GM21515 (cell line): Measurements from ENCODE around the gene TMEM240.
"Not testable (repeated sequence)": the region's sequence is repeated elsewhere in the genome, so short reads cannot be mapped to it uniquely, and the experiment has no call there.

Experiments used
- ATAC-seq: cut with Tn5 transposase; IDR thresholded peaks from one replicate; pipeline ENCODE4 v1.9.1; 2021; ENCODE audit not compliant: unreplicated experiment

Gene TMEM240

DNA sequence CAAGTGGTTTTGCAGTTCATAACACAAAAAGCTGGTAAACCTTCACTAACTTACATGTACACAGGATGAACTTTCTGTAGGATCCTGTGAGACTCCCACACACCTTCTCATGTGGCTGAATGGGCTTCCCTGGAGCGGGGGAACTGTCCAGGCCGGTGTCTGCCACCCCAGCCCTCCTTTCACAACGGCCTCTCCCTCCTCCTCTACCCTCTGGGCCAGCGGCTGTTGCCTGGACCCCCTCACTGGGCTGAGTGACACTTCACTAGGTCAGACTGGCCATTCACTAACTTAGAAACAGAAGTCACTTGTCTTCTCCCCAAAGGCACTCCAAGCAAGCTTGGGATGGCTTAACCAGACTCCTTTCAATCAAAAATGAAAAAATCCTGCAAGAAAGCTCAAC, 18.2 kb upstream of the TMEM240 start:
- ATAC-seq = no peak

DNA sequence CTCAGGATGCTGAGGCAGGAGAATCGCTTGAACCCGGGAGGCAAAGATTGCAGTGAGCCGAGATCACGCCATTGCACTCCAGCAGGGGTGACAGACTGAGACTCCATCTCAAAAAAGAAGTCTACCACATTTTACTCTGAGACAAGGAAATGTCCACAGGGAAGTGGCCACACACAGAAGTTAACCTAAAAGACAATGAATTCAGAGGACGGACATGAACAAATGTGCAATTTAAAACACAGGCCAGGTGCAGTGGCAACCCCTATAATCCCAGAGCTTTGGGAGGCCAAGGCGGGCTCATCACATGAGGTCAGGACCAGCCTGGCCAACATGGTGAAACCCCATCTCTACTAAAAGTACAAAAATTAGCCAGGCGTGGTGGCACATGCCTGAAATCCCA, 17.3 kb upstream of the TMEM240 start:
- not testable (repeated sequence) for ATAC-seq

DNA sequence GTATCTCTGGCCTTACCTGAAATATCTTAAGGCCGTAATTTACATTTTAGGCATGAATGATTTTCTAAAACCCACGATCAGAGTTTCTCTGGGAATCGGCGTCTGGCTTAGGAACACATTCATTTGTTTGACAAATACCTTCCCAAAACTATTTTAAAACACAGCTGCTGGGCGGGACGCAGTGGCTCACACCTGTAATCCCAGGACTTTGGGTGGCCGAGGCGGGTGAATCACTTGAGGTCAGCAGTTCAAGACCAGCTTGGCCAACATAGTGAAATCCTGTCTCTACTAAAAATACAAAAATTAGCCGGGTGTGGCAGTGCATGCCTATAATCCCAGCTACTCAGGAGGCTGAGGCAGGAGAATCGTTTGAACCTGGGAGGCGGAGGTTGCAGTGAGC, 16.5 kb upstream of the TMEM240 start:
- ATAC-seq = not testable (repeated sequence)

DNA sequence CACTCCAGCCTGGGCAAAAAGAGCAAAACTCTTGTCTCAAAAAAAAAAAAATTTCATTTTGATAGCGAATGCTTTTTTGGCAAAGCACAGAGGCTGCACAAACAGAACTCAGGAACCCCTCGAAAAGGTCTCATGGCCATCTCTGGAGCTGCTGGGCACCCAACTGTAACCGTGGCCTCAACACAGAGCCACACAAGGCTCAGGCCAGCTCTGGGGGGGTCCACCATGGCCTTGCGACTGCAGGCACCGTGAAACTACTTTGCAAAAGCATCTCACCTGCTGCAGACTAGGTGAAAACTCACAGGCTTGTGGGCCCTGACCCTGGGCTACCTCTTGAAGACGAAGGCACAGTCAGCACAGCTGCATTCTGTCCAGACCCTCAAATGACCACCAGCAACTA, 16.1 kb upstream of the TMEM240 start:
- no peak for ATAC-seq

DNA sequence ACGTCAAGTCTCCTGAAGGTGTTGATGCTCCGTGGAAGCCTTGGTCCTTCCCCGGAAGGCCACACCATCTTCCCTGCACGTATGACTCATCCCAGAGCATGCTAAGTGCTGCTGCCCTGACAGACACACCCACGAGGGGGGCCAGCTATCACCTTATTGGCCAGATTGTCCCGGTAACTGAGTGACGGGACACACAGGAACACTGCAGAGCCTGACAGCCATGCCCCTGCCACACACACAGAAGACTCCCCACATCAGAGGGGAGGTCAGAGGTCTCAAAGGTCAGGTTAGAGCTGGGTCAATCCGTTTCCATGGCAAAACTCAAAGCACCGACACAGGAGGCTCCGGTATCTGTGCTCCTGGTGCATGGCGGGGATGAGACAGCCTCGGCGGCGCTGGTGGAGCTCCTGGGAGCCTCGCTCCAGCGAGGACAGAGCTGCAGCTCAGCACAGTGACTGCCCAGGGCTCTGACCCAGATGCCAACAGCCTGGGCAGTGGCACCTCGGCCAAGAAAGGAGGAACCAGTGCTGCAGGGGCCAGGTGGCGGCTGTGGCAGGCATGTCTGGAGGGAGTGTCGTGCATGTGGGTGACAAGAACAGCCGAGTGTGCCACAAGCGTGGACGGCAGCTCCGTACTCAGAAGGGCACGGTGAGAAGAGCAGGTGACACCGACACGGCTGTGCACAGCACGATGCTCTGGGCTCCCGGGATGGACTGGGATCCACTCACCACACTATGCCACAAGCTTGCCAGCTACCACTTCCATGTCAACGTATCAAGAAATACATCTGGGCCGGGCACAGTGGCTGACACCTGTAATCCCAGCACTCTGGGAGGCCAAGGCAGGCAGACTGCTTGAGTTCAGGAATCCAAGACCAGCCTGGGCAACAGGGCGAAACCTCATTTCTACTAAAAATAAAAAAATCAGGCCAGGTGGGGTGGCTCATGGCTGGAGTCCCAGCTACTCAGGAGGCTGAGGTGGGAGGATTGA, 14.8 kb upstream of the TMEM240 start:
- ATAC-seq = no peak

DNA sequence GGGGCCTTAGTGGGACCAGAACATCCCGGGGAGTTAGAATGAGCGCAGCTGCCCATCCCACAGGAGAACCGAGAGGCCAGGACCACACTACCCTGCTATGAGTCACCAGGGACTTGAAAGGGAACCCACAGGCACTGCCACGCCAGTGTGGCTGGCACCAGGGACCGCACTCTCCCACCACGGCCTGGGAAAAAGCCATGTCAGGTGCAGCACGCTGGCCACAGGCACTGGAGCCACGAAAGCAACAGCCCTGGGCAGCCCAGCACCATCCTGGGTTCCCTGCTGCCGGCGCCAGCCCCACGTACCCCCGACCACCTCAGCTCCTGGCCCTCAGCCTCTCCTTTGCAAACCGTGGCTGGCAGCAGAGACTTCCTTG, 14.1 kb upstream of the TMEM240 start:
- no peak for ATAC-seq

DNA sequence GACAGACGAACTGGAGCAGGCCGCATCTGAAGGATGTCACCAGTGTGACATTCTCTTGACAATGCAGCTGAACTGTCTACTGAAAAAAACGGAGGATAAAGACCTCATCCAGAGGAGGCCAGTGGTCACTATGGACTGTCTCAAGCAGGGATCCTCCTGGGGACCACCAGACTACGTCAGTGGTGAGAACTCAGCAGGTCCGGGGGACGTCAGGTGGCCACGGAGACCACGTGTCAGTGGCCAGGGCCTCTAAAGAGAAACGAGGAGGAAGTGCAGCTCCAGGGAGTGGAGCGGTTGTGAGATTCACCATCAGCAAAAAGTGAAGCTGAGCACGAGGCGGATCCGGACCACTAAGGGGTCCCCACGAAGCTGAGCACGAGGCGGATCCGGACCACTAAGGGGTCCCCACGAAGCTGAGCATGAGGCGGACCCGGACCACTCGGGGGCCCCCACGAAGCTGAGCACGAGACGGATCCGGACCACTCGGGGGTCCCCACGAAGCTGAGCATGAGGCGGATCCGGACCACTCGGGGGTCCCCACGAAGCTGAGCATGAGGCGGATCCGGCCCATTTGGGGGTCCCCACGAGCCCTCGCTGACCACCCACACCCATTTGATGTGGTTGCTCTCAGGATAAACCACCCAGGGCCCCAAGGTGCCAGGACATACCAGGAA, 13.5 kb upstream of the TMEM240 start:
- ATAC-seq = no peak

DNA sequence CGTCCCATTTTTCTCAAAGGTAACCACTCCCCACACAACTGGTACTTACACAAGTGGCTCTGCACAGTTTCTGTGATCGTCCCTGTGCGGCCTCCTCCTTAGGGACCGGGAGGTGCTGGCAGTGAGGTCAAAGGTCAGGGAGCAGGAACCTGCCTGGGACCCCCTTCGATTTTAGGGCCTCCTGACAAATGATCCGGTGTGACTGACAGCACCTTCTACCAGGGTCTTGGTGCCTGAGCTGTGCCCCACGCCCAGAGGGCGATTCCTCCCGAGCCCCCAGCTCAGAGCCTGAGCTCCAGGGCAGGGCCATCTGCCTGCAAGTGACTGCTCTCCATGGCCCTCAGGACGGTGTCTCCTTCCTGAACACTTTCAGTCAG, 11.8 kb upstream of the TMEM240 start:
- ATAC-seq = no peak

DNA sequence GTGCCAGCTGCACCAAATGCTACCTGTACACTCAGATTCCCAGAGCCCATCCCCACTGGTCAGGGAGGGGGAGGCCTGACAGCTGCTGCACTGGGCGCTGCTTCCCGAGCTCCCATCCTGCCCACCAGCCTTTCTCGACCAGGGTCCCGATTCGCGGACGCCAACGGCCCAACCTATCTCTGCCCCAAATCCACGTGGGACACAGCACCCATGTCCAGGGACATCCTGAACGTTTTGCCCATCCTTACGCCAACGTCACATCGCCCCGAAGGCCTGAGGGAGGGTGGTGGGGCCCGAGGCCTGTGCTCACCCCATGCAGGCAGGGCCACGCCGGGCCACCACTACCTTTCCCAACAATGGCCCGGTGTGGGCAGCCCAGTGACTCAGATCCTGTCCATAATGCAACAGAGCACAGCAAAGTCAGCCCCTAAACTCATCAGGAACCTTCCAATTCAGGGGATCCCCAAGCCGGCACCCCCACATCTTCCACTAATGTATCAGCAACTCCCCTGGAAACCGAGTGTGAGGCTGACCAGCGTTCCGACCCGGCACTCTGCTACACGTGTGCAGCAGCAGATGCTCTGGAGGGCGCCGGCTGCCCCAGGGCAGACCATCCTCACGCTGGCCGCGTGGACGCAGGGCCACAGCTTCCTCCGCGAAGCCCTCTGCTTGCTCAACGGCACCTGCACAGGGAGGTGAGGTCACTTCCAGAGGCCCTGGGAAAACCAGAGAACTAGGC, 11.3 kb upstream of the TMEM240 start:
- ATAC-seq = no peak

DNA sequence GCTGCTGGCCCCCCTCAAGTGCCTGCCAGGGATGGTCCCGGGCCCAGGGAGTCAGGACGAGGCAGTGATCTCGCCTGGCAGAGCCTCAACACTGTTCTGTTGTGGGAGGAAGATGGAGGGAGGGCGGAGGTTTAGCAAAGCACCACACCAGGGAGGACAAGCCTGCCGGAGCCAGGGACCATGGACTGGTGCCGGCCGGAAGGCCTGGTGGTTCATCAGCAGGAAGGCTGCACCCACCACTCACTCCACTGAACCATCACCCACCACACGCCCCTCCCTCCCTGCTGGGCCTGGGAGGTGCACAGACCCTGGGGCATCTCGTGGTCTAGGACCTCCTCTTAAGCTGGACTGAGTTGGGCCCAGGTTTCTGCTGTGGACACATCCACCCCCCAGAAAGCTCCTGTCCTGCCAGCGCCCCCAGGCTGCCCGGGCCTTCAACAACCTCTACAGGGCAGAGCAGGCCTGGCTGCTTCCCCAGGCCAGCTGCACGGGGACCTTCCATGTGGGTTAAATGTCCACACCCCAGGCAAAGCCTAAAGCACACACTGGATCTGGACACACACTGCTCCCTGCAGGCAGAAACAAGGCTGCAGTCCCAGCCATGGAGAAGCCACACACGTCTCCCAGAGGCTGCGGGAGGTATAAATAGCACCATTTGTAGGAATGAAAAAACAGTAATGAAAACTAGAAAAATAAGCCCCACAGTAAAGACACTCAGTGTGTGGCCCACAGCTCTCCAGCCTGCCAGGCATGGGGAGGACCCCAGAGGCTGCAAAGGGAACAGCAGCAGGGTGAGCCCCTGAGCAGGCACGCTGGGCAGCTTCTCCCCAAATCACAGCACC, 10.4 kb upstream of the TMEM240 start:
- no peak for ATAC-seq

DNA sequence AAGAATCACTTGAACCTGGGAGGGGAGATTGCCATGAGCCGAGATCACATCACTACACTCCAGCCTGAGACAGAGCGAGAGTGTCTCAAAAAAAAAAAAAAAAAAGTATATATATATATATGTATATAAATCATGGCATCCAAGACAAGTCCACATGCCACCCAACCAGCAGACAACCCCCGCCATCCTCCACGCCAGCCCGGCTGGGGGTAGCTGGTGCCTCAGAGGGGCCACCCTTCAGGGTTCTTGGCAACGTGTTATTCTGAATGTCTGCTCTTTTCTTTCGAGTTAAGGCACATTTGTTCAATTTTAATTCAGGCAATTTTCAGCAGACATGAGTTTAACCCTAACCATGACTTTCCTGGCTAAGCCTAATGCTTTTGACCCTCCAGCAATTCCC, 9.7 kb upstream of the TMEM240 start:
- ATAC-seq = no peak

DNA sequence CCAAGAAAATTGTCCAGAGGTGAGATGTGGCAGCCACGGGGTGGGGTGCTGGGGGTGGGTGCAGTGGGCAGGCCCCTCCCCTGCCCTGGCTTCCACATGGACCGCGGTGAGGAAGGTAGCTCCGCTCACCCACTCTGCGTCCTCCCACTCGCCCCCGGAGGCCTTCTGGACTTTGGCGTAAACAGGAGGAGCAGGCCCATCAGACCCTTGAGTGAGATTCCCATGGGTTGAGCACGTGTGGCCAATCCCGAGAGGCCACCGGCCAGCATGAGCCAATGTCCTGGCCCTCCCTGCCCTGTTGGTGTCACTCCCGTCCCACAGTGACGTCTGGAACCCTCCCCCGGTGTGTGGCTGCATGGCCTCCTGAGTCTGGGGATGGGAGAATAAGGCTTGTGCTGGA, 8.2 kb upstream of the TMEM240 start:
- ATAC-seq = no peak

DNA sequence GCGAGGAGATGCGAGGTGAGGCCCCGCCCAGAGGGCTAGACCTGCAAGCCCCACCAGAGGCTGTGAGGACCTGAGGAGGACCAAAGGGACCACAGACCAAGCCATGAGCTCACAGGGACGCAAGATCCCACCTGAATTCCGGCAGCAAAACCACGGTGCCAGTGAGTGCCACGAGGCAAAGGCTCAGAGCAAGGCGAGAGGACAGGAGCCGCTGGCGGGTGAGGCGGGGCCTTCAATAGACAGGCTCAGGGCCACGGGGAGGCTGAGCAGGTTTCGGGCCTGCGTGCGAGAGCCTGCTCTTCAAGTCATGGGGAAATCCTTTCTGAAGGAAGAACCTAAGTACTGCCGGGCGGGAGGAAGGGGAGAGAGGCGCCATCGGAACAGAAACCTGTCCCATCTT, 7.1 kb upstream of the TMEM240 start:
- no peak for ATAC-seq

DNA sequence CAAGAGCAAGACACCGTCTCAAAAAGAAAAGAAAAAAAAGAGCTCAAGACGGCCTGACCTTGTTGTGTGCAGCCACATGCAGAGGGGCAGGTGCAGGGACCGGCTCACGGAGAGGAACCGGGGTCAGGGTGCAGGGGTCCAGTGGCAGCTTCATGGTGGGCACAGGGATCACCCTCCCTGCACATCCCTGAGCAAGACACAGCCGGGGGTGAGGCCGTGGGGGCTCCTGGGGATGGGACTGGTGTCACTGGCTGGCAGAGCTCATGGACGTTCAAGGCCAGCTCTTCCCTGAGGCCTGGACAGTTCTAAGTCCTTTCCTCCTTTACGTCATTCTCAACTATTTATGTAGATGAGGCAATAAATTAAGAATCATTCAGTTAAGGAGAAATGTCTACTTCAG, 6.6 kb upstream of the TMEM240 start:
- no peak for ATAC-seq

DNA sequence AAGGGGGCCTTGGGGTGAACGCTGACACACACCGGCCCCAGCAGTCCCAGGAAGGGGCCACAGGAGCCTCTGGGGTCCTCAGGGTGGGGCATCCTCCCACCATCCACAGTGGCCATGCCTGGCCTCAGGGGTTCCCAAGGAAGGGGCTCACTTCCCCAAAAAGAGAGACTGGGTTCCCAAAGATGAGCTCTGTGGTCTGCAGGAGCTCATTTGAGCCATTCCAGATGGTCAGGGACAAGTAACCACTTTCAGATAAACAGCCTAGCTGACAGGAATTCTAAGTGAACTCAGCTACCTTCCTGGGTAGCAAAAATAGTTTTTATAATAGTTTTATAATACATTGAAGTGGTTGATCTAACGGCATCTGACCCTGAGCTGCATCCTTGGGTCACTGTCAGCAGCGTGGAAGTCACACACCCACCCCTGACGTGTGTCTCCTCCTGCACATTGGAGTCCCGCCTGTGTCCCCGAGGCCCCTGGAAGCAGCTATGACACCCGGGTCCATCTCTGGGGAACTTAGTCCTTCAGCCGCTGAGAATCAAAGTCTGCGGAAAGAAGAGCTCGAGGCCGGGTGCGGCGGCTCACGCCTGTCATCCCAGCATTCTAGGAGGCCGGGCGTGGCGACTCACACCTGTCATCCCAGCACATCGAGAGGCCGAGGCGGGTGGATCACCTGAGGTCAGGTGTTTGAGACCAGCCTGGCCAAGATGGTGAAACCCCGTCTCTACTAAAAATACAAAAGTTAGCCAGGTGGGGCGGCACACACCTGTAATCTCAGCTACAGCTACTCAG, 5.7 kb upstream of the TMEM240 start:
- no peak for ATAC-seq

DNA sequence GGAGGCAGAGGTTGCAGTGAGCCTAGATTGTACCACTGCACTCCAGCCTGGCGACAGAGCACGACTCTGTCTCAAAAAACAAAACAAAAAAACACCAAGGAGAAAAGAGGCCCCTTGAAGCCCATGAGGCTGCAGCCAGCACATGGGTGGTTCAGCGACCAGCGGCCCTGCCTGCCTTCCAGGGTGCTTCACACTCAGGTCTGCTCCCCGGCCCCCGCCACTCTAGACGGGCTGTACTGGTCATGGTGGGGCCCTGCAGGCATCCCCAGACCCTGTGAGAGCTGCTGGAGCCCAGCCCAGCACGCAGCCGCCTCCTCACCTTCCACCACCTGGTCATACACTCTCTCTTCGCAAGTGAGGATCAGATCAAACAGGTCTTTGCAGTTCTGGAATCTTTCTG, 4.1 kb upstream of the TMEM240 start:
- ATAC-seq = no peak

DNA sequence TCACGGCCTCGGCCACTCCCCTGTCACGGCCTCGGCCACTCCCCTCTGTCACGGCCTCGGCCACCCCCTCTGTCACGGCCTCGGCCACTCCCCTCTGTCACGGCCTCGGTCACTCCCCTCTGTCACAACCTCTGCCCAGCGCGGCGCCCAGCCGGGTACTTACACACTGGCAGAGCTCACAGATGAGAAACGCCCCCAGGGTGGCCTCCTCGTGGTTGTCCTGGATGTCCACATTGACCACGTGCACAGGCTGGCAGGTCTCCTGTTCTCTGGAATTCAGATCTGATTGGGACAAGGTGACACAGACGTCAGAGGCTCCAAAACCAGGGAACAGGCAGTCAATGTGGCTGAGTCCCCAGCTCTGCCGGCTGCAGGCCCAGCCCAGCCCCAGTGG, 3.3 kb upstream of the TMEM240 start:
- ATAC-seq = no peak

DNA sequence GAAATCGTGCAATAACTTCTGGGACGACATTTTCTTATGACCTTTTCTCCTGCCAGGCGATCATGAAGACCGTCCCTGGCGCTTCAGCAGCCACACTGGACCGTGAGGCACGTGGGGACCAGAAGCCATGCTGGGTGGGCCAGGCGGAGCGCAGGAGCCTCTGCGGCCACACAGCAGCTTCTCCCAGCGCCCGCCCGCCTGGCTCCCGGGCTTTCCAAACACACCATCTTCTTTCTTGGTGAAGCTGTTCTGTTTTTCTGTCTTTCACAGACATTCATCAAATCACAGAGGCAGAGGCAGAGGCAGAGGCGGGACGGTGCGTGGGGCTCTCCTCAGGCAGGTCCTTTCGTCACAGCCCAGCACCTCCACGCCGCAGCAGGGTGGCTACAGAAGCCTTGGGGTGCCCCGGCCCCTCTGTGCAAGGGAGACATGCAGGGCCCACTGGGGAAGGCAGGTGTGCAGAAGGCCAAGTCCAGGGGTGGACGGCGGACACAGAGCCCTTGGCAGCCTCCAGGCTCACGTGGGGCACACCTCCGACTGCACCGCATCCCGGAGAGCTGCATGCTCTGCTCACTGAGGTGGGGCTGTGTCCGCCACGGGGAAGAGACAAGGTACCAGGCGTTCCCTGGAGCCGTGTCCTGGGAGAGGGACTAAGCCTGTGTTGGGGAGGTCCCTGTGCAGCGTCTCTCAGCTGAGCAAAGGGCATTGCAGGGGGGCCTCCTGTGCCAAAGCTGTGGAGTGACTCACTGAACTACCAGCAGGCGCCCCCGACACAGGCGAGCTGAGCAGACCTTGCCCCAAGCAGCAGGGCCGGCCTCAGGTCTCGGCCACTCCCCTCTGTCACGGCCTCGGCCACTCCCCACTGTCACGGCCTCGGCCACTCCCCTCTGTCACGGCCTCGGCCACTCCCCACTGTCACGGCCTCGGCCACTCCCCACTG, 2.6 kb upstream of the TMEM240 start:
- no peak for ATAC-seq
